ENCODE results near the gene NIPBL. TPM values are rescaled to one million over a fixed set of nuclear protein-coding genes. Genes with fewer than 3 reads are reported as not detected.

Gene NIPBL
- polyA plus RNA-seq, 1 of the 3 experiments (the other 2 are of a cell fraction), result 5.2 TPM

GRCh38 chr5:36928947-36929346 is 52.4 kb downstream of the NIPBL start (continued):
- no peak for TF ChIP-seq EZH2phosphoT487 (IDR thresholded peaks at IDR 0.05; ENCODE audit: borderline replicate concordance, low read depth)
- TF ChIP-seq USF1 (IDR thresholded peaks at IDR 0.05; ENCODE audit: borderline replicate concordance, low read depth), result no peak
- no peak for TF ChIP-seq FOXJ3 (CRISPR knock-in tag; IDR thresholded peaks at IDR 0.05)
- peak; percentile 82; the same call in 1 of the 2 replicates for TF ChIP-seq PBX3 (IDR thresholded peaks at IDR 0.05)
- no peak for TF ChIP-seq SIN3A (IDR thresholded peaks at IDR 0.05; ENCODE audit: borderline replicate concordance, low read depth, low read length)
- TF ChIP-seq TEAD4 (IDR thresholded peaks at IDR 0.05; ENCODE audit: borderline replicate concordance, insufficient read depth), result 0 out of 2 replicates have a peak, but pooled peaks have one; percentile 9
- no peak for TF ChIP-seq MAX (IDR thresholded peaks at IDR 0.05; ENCODE audit: low read depth)
- TF ChIP-seq SMC3 (IDR thresholded peaks at IDR 0.05; ENCODE audit: low read depth, low read length), result no peak
- TF ChIP-seq NRF1 (IDR thresholded peaks at IDR 0.05; ENCODE audit: low read depth, low read length), result no peak
- peak; percentile 67; the same call in 1 of the 2 replicates for TF ChIP-seq NFIC (IDR thresholded peaks at IDR 0.05; ENCODE audit: borderline replicate concordance)
- TF ChIP-seq FOSL2 (IDR thresholded peaks at IDR 0.05; ENCODE audit: borderline replicate concordance, low read depth), result peak; percentile 64; the same call in 1 of the 2 replicates
- no peak for TF ChIP-seq TAF1 (IDR thresholded peaks at IDR 0.05; ENCODE audit: borderline replicate concordance, low read depth, low read length)
- TF ChIP-seq RFX5 (IDR thresholded peaks at IDR 0.05; ENCODE audit: low read length), result no peak
- TF ChIP-seq POLR2AphosphoS5 (IDR thresholded peaks at IDR 0.05; ENCODE audit: low read depth, low read length), result peak; percentile 35; the same call in 1 of the 2 replicates
- TF ChIP-seq JUND (IDR thresholded peaks at IDR 0.05), result peak; percentile 71
- TF ChIP-seq ELF1 (IDR thresholded peaks at IDR 0.05), result no peak
- peak; percentile 70 for TF ChIP-seq TCF12 (IDR thresholded peaks at IDR 0.05)

GRCh38 chr5:36929438-36929837 is 52.9 kb downstream of the NIPBL start:
- peaks cover 94% of the 10 kb centered on the region for H3K79me2 ChIP-seq (ENCODE audit: insufficient read depth)
- no peaks in the 10 kb centered on the region; the same call in 1 of the 2 replicates for H3K9me2 ChIP-seq
- H3K9me3 ChIP-seq, result peaks cover 5% of the 10 kb centered on the region; the same call in 1 of the 2 replicates
- peaks cover 30% of the 10 kb centered on the region for H3F3A ChIP-seq (replicated peaks; ENCODE audit: insufficient read depth)
- POLR2A ChIA-PET, result no interaction called here
- TF ChIP-seq SIN3A (IDR thresholded peaks at IDR 0.05; ENCODE audit: borderline replicate concordance, low read depth, low read length), result no peak
- no peak for TF ChIP-seq REST (IDR thresholded peaks at IDR 0.05; ENCODE audit: low read depth, low read length)
- TF ChIP-seq ELF1 (IDR thresholded peaks at IDR 0.05), result no peak
- no peak for TF ChIP-seq FOXJ3 (CRISPR knock-in tag; IDR thresholded peaks at IDR 0.05)
- TF ChIP-seq FOXM1 (IDR thresholded peaks at IDR 0.05; ENCODE audit: low read depth), result no peak
- no peak for TF ChIP-seq EP300 (IDR thresholded peaks at IDR 0.05; ENCODE audit: borderline replicate concordance in 1 of 2, low read depth in 1 of 2, low read length in 1 of 2)
- no peaks in the 10 kb centered on the region for H3K27me3 ChIP-seq (ENCODE audit: insufficient read depth)
- no peak overlapping the region; the same call in 1 of the 2 replicates for H3K4me2 ChIP-seq
- H3K4me3 ChIP-seq (ENCODE audit: low read depth in 2 of 2, low read length in 1 of 2), result no peak overlapping the region
- peaks cover 0 to 14% of the 10 kb centered on the region in 2 experiments for H3K36me3 ChIP-seq (replicated peaks in 1 of 2; ENCODE audit: control insufficient read depth in 1 of 2, insufficient read depth in 2 of 2, low read length in 1 of 2)
- no peak overlapping the region for H2AFZ ChIP-seq (ENCODE audit: low read depth)
- no peak for DNase-seq
- CTCF ChIA-PET, result interaction anchor here (1.0 to 1.4 kb wide), 2 partner anchors 53 to 54 kb away, joined by 3 read pairs; partner anchors contain the start of gene NIPBL
- H3K27ac ChIP-seq (ENCODE audit: low read depth in 2 of 2, low read length in 1 of 2), result peak overlapping the region in 1 of 2 experiments; percentile 68; a peak in 1 of 4 replicates
- H3K9ac ChIP-seq, result no peak overlapping the region
- peaks cover 88% of the 10 kb centered on the region for H4K20me1 ChIP-seq (ENCODE audit: insufficient read depth)
- peaks cover 5 to 18% of the 10 kb centered on the region in 2 experiments; a peak in 2 of 4 replicates for H3K4me1 ChIP-seq (ENCODE audit: control insufficient read depth in 1 of 2, insufficient read depth in 2 of 2, low read depth in 1 of 2, low read length in 1 of 2)

Data from SK-N-SH (cell line).